Mucosa of descending colon (tissue), 3 donors: ENCODE measurements around the gene IFNG-AS1. TPM values are rescaled to one million over a fixed set of nuclear protein-coding genes. Genes with fewer than 3 reads are reported as not detected.

Experiments used
- ATAC-seq: fragments of 200-7000 bp; cut with Tn5 transposase; one replicate; pipeline ENCODE4 v1.9.1; 2020; ENCODE audit warnings: mild to moderate bottlenecking, moderate library complexity
- DNase-seq, 3 donors: peaks; one replicate each; pipeline ENCODE4 v3.0.0-alpha.2; 2020
- H3K36me3 ChIP-seq: fragments of 200-600 bp; one replicate; pipeline ENCODE4 v1.8.0; 2021; ENCODE audit warnings: low read depth, mild to moderate bottlenecking
- H3K4me1 ChIP-seq: fragments of 200-600 bp; one replicate; pipeline ENCODE4 v1.8.0; 2021; ENCODE audit warnings: low read depth, mild to moderate bottlenecking
- H3K4me3 ChIP-seq: fragments of 200-600 bp; one replicate; pipeline ENCODE4 v1.8.0; 2021; ENCODE audit warnings: mild to moderate bottlenecking
- H3K9me3 ChIP-seq: fragments of 200-600 bp; one replicate; pipeline ENCODE4 v1.8.0; 2021; ENCODE audit warnings: mild to moderate bottlenecking
- CTCF ChIP-seq: fragments of 200-600 bp; IDR thresholded peaks from one replicate; pipeline ENCODE4 v1.8.0; 2022; ENCODE audit warnings: antibody characterized with exemption, mild to moderate bottlenecking
- intact Hi-C, 2 donors: fragments of 100-400 bp; cut with DNase I in 1 of 2; cut with micrococcal nuclease in 1 of 2; formaldehyde crosslinking; loops; one replicate each; pipeline versions ENCODE4 v1.11.0 to v1.11.1; 2022; cut with DNase I, micrococcal nuclease
- total RNA-seq, 3 donors: library from RNA; stranded (reverse); fragmentation: NEBNext Ultra II Directional in 2 of 3; extraction: Animal tissue kit (Norgen Biotek cat#: 25700) in 2 of 3; gene quantifications; one replicate each; pipeline versions ENCODE4 v1.2.1 to v1.2.4, GENCODE V29; 2021 to 2023
- donor health status: DM: no; HTN: no; CAD: no; lungs with moderate emphysema.
- donor health status: DM: no; HTN: no; CAD: no.
- donor health status: DM: no; HTN: yes; CAD: no.

IFNG-AS1 gene
- total RNA-seq, 3 donors from 2014 or later, result 0.17 to 0.70 TPM; not detected in 1

GRCh38 chr12:67944093-67944492 is 45.2 kb upstream of the IFNG-AS1 start:
- Histone ChIP-seq H3K4me1 (peaks cover 8% of the 10 kb centered on the region), H3K36me3 (no peaks in the 10 kb centered on the region), H3K9me3 (no peaks in the 10 kb centered on the region), H3K4me3 (no peak overlapping the region)
- intact Hi-C loops, result loop anchor here (5.0 to 10.0 kb wide), 3 partner anchors 292 to 589 kb away; no protein-coding TSS in a partner anchor
- no peak for TF ChIP-seq CTCF
- no peak for ATAC-seq
- no peak for DNase-seq

- Histone ChIP-seq H3K4me3 (no peak overlapping the region), H3K9me3 (no peaks in the 10 kb centered on the region), H3K36me3 (no peaks in the 10 kb centered on the region), H3K4me1 (no peaks in the 10 kb centered on the region)
- intact Hi-C loops, result no loop called here
- no peak for TF ChIP-seq CTCF
- ATAC-seq (no peak), DNase-seq (no peak)
Observed at GRCh38 chr12:67952787-67953186, 36.5 kb upstream of the IFNG-AS1 start.

- TF ChIP-seq CTCF, result no peak
- H3K36me3 ChIP-seq, result no peaks in the 10 kb centered on the region
- no peaks in the 10 kb centered on the region for H3K4me1 ChIP-seq
- no peak for ATAC-seq
- intact Hi-C loops, result no loop called here
- DNase-seq, result no peak
- no peak overlapping the region for H3K4me3 ChIP-seq
- no peaks in the 10 kb centered on the region for H3K9me3 ChIP-seq
Observed at GRCh38 chr12:67957383-67957782, 31.9 kb upstream of the IFNG-AS1 start.

- H3K9me3 ChIP-seq, result no peaks in the 10 kb centered on the region
- H3K4me1 ChIP-seq, result no peaks in the 10 kb centered on the region
- no peak for DNase-seq
- ATAC-seq, result no peak
- no peaks in the 10 kb centered on the region for H3K36me3 ChIP-seq
- H3K4me3 ChIP-seq, result no peak overlapping the region
- no peak for TF ChIP-seq CTCF
- intact Hi-C loops, result no loop called here
Observed at GRCh38 chr12:67958187-67958586, 31.1 kb upstream of the IFNG-AS1 start.

DNA sequence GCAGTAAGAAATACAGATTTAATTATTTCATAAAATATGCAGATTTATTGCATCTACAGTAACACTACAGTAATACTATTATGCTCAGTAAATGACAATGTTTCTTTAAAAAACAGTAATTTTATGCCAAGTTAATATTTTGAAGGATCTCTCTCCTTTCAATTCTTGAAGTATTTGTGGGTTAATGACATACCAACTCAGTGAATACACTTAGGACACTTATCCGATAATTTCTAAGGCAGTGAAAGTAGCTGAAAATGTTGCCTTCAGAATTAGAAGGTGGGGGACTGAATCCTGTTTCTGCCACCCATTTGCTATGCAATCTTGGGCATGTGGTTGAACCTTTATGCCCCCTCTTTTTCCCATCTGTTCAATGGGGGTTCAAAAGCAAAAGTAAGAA is 24.8 kb upstream of the IFNG-AS1 start:
- ATAC-seq (no peak), DNase-seq (no peak)
- intact Hi-C loops, result no loop called here
- no peaks in the 10 kb centered on the region for H3K9me3 ChIP-seq
- no peaks in the 10 kb centered on the region for H3K4me1 ChIP-seq
- TF ChIP-seq CTCF, result no peak
- no peaks in the 10 kb centered on the region for H3K36me3 ChIP-seq
- no peak overlapping the region for H3K4me3 ChIP-seq

- TF ChIP-seq CTCF, result no peak
- Histone ChIP-seq H3K9me3 (no peaks in the 10 kb centered on the region), H3K36me3 (no peaks in the 10 kb centered on the region), H3K4me3 (no peak overlapping the region), H3K4me1 (no peaks in the 10 kb centered on the region)
- intact Hi-C loops, result no loop called here
- ATAC-seq (no peak), DNase-seq (no peak)
Observed at GRCh38 chr12:67966560-67966959, 22.7 kb upstream of the IFNG-AS1 start.
